Measurements from ENCODE around the gene ARL16.
A peak's percentile ranks its signal among the peaks of the same experiment; 100 is the strongest.

The ARL16 gene

GRCh38 chr17:81638683-81639082 is 44.9 kb downstream of the ARL16 start:
- DNase-seq = no peak

GRCh38 chr17:81636505-81637288 is 46.9 kb downstream of the ARL16 start, which contains the start of the genes NPLOC4 and TSPAN10:
NPLOC4 (minus strand) TSS chr17:81637112; CDS start chr17:81636930, 182 bp downstream.
TSPAN10 (plus strand) TSS chr17:81637196; CDS start chr17:81642413, 5,217 bp downstream.
- peak; percentile 68 for DNase-seq

DNA sequence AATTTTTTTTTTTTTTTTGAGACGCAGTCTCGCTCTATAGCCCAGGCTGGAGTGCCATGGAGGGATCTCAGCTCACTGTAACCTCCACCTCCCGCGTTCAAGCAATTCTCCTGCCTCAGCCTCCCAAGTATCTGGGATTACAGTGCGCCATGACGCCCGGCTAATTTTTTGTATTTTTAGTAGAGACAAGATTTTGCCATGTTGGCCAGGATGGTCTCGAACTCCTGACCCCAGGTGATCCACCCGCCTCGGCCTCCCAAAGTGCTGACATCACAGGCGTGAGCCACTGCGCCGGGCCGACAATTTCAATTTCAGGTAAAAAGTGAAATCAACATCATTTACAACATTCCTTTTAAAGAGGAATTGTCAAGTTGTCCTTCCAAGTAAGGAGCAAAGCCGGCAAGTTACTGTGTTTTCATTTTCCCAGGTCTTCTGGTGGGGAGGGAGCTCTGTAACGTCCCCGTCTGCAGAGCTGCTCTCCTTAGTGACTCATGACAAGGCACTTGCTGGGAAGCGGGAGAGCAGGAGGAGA is 47.6 kb downstream of the ARL16 start:
- no peak for DNase-seq

DNA sequence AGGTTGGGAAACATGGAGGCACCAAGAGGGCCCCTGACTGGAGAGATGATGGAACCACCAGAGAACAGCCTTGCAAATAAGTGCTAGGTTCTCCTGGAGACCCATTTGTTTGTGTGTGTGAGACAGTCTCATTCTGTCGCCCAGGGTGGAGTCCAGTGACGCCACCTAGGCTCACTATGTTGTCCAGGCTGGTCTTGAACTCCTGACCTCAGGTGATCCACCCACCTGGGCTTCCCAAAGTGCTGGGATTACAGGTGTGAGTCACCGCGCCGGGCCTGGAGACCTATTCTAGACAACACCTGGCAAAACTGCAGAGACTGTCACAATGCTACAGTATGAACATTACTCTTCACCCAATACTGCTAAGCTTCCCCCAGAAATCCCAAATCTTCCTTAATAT is 48.2 kb downstream of the ARL16 start:
- no peak for DNase-seq

- DNase-seq = no peak
Measured at GRCh38 chr17:81631482-81631881, 52.1 kb downstream of the ARL16 start.
